Left renal pelvis (tissue), 4 donors: ENCODE results near the gene CARMIL1. TPM values are rescaled to one million over a fixed set of nuclear protein-coding genes. Genes with fewer than 3 reads are reported as not detected.

ENCODE experiments used
- DNase-seq, 4 donors: peaks; one replicate each; pipeline ENCODE4 v3.0.0-alpha.2; 2013; ENCODE audit warnings: low read depth in 4 of 4, low spot score in 3 of 4
- polyA plus RNA-seq, 4 donors: library from polyadenylated mRNA; unstranded; fragments of 120-200 nt; gene quantifications; one replicate each; pipeline ENCODE4 v1.2.1, GENCODE V29; 2013; ENCODE audit not compliant: insufficient read length in 4 of 4

The CARMIL1 gene
- polyA plus RNA-seq, 4 donors, result 6.8 to 111 (median 100.0) TPM

- no peak for DNase-seq
These were observed 53.0 kb downstream of the CARMIL1 start for GRCh38 chr6:25332165-25332564.

DNA sequence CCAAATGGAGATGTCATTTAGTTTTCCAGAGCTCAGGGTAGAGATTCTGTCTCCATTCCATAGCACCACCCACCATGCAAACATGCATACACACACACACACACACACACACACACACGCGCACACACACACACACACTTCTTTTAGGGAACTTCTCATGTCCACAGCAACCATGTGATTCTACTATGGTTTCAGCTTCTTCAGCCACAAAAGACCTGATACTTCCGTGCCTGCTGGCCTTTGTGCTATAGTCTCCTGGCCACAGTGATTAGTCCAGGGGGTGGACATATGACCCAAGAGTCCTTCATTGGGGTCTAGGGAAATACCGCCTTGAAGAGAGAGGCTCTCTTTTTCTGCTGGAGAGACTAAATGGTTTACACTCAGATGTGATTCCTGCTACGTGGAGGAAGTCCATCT lies 53.5 kb downstream of the CARMIL1 start:
- DNase-seq, result no peak

GRCh38 chr6:25333471-25333870 lies 54.3 kb downstream of the CARMIL1 start:
- no peak for DNase-seq

DNA sequence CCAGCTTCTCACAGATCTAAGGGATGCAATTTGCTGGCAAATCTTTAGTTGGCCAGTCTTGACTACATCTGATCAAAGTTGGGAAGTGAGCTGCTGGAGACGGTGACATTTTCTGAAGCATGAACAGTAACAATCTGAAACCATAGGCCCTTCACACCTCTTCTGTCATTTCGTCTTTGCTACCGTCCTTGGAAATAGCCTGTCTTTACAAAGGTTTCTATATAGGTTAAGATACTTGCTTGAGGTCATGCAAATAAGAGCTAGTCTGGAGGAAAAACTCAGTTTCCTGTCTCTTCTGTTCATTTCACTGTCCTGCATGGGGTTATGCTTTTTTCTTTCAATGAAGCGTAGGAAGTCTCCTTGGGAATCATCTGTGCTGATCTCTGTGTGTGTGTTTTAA lies 55.6 kb downstream of the CARMIL1 start:
- no peak for DNase-seq

DNA sequence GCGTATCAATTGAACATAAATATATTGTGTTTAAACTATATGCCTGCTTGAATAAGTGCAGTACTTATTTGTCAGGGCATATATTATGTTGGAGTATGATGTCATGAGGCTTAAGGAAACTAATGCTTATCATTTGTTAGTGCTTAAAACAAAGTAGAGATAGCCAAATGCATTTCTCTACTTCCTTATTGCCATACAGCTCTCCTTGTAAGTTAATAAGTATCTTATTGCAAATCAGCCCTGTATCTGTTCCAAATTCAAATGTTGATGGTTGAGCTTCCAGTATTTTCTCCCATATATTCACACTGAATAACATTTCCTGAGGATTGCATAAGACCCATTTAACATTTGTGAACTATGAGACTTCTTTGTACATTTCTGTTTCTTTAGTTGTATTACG lies 57.8 kb downstream of the CARMIL1 start:
- no peak for DNase-seq

GRCh38 chr6:25337431-25337830 lies 58.3 kb downstream of the CARMIL1 start:
- no peak for DNase-seq

DNA sequence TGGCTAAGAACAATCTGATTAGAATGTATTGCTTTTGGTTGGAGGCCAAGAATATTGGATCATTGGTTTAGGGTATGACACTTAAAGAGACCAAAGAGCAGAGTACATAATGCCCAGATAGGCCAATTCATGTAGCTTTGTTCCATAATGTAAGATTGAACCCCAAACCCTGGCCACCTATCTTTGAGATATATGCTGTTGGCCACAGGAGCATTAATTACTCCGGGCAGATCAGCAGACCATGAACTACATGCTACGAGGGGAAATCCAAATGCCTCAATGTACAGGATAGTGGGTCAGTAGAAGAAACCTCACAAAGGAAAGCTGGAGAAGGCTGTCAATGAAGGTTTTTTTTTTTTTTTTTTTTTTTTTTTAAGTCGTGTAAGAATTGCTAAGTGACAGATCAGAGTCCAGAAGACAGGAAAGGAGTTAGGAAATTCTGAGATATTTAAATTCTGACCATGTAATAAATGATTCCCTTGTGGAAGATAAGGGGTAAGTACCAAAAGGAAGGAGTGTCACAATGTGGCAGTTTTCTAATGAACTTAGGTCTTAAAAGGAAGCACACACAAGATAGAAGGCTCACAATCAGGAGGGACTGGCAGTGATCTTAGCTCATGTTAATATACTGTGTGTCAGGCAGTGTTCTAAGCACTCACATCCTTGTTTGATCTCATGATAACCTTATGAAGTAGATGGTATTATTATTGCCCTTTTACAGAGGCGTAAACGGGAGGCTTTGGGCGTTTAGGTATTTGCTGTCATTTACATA lies 61.4 kb downstream of the CARMIL1 start:
- DNase-seq, result no peak

- no peak for DNase-seq
These were observed 62.0 kb downstream of the CARMIL1 start for GRCh38 chr6:25341203-25341552.

- no peak for DNase-seq
These were observed 62.9 kb downstream of the CARMIL1 start for GRCh38 chr6:25341923-25342619.

DNA sequence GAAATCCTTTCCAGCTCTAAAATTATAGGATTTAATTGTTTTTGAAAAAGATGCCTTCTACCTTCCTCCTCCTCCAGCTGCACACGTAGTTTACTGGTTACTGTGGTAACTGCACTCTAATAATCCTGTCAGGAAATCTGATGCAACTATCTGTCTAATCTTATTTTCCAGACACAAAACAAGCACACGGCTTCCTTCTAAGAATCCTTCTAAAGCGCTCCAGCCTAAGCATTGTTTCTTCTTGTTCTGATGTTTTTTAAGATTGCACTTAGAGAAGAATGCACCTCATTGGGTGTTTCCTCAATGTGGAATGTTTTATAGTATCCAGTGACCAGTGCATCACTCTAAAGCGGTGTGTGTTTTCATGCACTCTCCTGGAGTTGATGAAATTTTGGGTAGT lies 63.6 kb downstream of the CARMIL1 start:
- DNase-seq, result no peak

DNA sequence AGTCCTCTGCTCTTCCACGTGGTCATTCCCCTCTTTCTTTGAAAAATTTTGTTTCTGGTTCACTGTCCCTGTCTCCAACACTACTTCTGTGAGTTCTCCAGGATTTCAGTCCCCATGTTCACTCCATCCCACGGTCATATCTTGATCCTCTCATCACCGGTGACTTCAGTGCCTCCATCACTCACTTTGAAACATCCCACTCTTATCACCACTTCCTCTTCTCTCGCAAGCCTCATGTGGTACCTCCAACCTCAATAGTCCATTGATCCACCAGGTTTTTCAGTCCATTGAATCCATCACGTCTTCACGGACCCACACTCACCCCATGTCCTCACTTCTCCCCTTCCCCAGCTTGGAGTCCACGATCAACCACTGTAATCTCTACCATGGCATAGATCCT lies 64.8 kb downstream of the CARMIL1 start:
- no peak for DNase-seq

GRCh38 chr6:25344827-25345226 lies 65.7 kb downstream of the CARMIL1 start:
- DNase-seq, result no peak

DNA sequence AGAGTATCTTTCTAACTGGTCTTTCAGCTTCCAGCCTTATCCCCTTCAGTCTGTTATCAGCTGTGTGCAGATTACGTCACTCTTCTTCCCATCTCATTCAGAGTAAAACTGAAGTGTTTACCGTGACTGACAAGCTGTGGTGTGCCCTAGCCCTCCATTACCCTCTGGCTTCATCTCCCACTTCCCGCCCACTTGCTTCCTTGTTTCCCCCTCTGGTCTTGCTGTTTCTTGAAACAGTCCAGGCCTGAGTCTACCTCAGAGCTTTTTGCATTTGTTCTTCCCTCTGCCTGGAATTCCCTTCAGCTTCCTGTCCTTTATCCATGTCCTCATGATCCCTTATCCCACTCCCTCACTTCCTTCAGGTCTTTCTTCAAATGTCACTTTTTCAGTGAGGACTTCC lies 66.9 kb downstream of the CARMIL1 start:
- no peak for DNase-seq

DNA sequence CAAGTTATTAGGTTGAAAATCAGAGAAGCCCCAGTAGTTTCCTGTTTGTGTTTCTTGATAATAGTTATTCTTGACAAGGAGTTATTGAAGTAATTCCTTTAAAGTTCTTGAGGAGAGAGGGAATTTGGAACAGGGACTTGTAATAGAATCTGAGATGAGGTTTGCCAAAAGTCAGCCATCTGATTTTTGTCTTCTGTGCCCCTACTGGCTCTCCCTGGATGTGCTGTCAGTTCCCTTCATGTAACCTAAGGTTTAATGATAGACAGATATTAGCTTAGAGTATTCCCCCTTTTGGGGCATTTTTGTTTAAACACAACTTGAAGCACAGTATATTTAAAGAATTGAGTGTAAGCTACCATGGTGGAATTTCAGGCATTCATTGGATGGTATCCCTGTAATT lies 71.4 kb downstream of the CARMIL1 start:
- DNase-seq, result no peak

- DNase-seq, result no peak
These were observed 72.3 kb downstream of the CARMIL1 start for GRCh38 chr6:25351485-25351884.

GRCh38 chr6:25352285-25352684 lies 73.1 kb downstream of the CARMIL1 start:
- DNase-seq, result no peak

GRCh38 chr6:25354078-25354932 lies 75.1 kb downstream of the CARMIL1 start:
- DNase-seq, result no peak

GRCh38 chr6:25359191-25359861 lies 80.2 kb downstream of the CARMIL1 start:
- DNase-seq, result no peak

- no peak for DNase-seq
These were observed 80.7 kb downstream of the CARMIL1 start for GRCh38 chr6:25359891-25360290.

DNA sequence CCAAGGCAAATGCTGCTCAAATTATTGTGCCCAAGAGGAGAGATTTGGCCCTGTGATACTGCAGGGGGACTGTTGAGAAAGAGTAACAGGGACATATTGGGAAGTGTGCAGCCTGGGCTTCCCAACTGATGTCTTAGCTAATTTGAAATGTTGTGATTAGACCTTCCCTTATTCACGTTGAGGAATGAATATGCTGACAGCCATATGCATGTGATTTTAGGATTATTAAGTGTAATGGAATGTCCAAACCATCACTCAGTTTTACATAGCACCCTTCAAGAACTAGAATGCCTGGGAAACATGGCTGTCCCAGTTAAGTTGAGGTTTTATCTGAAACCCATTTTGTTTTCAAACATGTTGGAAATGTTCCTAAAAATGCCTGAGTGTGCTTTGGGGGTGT lies 81.4 kb downstream of the CARMIL1 start:
- DNase-seq, result no peak

DNA sequence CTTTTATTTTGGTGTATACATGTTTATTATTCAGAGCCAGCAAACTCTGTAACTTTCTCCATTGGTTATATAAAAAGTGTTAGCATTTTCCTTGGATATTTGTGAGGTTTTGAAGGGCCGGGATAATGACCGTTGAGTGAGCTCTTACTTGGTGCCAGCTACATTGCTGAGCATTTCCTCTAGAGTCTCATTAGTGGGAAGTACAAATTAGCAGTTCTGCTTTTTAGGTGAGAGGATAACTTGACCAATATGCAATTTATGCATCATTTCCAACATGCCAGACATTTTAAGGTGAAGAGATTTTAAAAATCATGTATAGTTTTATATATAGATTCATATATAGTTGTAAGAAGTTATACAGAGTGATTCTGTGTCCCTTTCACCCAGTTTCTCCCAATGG lies 84.3 kb downstream of the CARMIL1 start:
- no peak for DNase-seq
